ENCODE data around the gene PDIA5.

- TF ChIP-seq YY1 (IDR thresholded peaks at IDR 0.05; ENCODE audit: insufficient read depth, insufficient read length) (no peak), SUZ12 (IDR thresholded peaks at IDR 0.05; ENCODE audit: extremely low read depth, insufficient read depth, insufficient read length) (no peak)
Observed at GRCh38 chr3:123165163-123165562, 98.3 kb downstream of the PDIA5 start.
